ENCODE data around the gene SLC9B1. TPM values are rescaled to one million over a fixed set of nuclear protein-coding genes. Genes with fewer than 3 reads are reported as not detected.
"Not testable (repeated sequence)": the region's sequence is repeated elsewhere in the genome, so short reads cannot be mapped to it uniquely, and the experiment has no call there.

The SLC9B1 gene
- total and polyA plus RNA-seq, 2 donors (not counting 1 experiment from before 2014, with no cell fraction given), result 1.1 to 2.0 TPM

DNA sequence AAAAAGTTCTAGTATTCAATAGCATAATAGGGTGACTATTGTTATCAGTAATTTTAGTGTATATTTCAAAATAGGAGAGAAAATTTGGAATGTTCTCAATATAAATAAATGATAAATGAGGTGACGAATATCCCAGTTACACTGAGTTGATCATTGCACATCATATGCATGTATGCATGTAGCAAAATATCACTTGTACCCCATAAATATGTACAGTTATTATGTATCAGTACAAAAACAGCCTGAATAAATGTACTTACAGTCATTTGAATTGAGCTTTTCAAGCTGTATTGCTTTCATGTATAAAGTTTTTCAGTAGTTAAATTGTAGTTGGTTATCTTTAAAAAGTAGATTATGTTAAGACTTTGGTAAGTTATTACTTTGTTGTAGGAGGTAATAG is 138.2 kb downstream of the SLC9B1 start:
- no peaks in the 10 kb centered on the region for H3K36me3 ChIP-seq (ENCODE audit: control insufficient read depth, insufficient read depth, low read length)
- no peak overlapping the region for H3K9ac ChIP-seq (ENCODE audit: insufficient read depth, low read length)
- no peaks in the 10 kb centered on the region for H3K9me3 ChIP-seq (ENCODE audit: control insufficient read depth, insufficient read depth, low read depth, low read length)
- H3K4me2 ChIP-seq (ENCODE audit: extremely low read depth, insufficient read depth, low read length), result no peak overlapping the region
- TF ChIP-seq, protein P1, sequence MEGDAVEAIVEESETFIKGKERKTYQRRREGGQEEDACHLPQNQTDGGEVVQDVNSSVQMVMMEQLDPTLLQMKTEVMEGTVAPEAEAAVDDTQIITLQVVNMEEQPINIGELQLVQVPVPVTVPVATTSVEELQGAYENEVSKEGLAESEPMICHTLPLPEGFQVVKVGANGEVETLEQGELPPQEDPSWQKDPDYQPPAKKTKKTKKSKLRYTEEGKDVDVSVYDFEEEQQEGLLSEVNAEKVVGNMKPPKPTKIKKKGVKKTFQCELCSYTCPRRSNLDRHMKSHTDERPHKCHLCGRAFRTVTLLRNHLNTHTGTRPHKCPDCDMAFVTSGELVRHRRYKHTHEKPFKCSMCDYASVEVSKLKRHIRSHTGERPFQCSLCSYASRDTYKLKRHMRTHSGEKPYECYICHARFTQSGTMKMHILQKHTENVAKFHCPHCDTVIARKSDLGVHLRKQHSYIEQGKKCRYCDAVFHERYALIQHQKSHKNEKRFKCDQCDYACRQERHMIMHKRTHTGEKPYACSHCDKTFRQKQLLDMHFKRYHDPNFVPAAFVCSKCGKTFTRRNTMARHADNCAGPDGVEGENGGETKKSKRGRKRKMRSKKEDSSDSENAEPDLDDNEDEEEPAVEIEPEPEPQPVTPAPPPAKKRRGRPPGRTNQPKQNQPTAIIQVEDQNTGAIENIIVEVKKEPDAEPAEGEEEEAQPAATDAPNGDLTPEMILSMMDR (conservative IDR thresholded peaks at IDR 0.05 in 1 of 2, IDR thresholded peaks at IDR 0.05 in 1 of 2; ENCODE audit: low read depth in 1 of 2, low read length in 2 of 2), result no peak
- no peak for TF ChIP-seq EZH2 (IDR thresholded peaks at IDR 0.05; ENCODE audit: low read length, missing control alignments)
- no peak for DNase-seq (ENCODE audit: low read depth in 2 of 2)
- no peaks in the 10 kb centered on the region for H3K79me2 ChIP-seq (ENCODE audit: control insufficient read depth, insufficient read depth, low read length)
- H3K27ac ChIP-seq (ENCODE audit: insufficient read depth, low read length), result no peak overlapping the region
- H3K4me3 ChIP-seq (replicated peaks in 1 of 4; ENCODE audit: control extremely low read depth in 1 of 4, insufficient read depth in 1 of 4, low read depth in 3 of 4, low read length in 4 of 4), result no peak overlapping the region
- no peaks in the 10 kb centered on the region for H3K4me1 ChIP-seq (ENCODE audit: control insufficient read depth, extremely low read depth, insufficient read depth, low read length)
- H3K27me3 ChIP-seq (ENCODE audit: control insufficient read depth, insufficient read depth, low read length), result no peaks in the 10 kb centered on the region
- H4K20me1 ChIP-seq (ENCODE audit: control insufficient read depth, extremely low read depth, insufficient read depth, low read length), result no peaks in the 10 kb centered on the region
- no peak overlapping the region for H2AFZ ChIP-seq (ENCODE audit: low read length)

DNA sequence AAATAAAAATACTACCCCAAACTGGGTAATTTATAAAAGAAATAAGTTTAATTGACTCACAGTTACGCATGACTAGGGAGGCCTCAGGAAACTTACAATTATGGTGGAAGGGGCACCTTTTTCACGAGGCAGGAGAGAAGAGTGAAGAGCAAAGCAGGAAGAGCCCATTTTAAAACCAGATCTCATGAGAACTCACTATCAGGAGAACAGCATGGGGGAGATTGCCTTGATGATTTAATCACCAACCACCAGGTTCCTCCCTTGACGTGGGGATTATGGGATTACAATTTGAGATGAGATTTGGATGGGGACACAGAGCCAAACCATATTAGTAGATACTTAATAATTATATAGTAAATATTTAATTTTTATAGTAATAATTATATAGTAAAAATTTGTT is 140.6 kb downstream of the SLC9B1 start:
- peak overlapping the region; percentile 2 for H3K27ac ChIP-seq (ENCODE audit: insufficient read depth, low read length)
- no peak for TF ChIP-seq EZH2 (IDR thresholded peaks at IDR 0.05; ENCODE audit: low read length, missing control alignments)
- TF ChIP-seq, protein P1 (conservative IDR thresholded peaks at IDR 0.05 in 1 of 2, IDR thresholded peaks at IDR 0.05 in 1 of 2; ENCODE audit: low read depth in 1 of 2, low read length in 2 of 2), result no peak
- H3K79me2 ChIP-seq (ENCODE audit: control insufficient read depth, insufficient read depth, low read length), result no peaks in the 10 kb centered on the region
- H3K27me3 ChIP-seq (ENCODE audit: control insufficient read depth, insufficient read depth, low read length), result no peaks in the 10 kb centered on the region
- H3K4me1 ChIP-seq (ENCODE audit: control insufficient read depth, extremely low read depth, insufficient read depth, low read length), result no peaks in the 10 kb centered on the region
- H3K4me3 ChIP-seq (replicated peaks in 1 of 4; ENCODE audit: control extremely low read depth in 1 of 4, insufficient read depth in 1 of 4, low read depth in 3 of 4, low read length in 4 of 4), result no peak overlapping the region
- no peak overlapping the region for H2AFZ ChIP-seq (ENCODE audit: low read length)
- no peak overlapping the region for H3K4me2 ChIP-seq (ENCODE audit: extremely low read depth, insufficient read depth, low read length)
- DNase-seq (ENCODE audit: low read depth in 2 of 2), result no peak
- no peaks in the 10 kb centered on the region for H3K9me3 ChIP-seq (ENCODE audit: control insufficient read depth, insufficient read depth, low read depth, low read length)
- H3K9ac ChIP-seq (ENCODE audit: insufficient read depth, low read length), result no peak overlapping the region
- H4K20me1 ChIP-seq (ENCODE audit: control insufficient read depth, extremely low read depth, insufficient read depth, low read length), result no peaks in the 10 kb centered on the region
- no peaks in the 10 kb centered on the region for H3K36me3 ChIP-seq (ENCODE audit: control insufficient read depth, insufficient read depth, low read length)

DNA sequence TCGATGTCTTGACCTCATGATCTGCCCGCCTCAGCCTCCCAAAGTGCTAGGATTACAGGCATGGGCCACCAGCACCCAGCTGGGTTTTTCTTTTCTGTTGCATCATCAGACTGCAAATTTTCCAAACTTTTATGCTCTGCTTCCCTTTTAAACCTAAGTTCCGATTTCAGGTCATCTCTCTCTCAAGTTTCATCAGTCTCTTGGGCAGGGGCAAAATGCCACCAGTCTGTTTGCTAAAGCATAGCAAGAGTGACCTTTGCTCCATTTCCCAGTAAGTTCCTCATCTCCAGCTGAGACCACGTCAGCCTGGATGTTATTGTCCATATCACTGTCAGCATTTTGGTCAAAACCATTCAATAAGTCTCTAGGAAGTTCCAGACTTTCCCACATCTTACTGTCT is 141.2 kb downstream of the SLC9B1 start:
- not testable (repeated sequence) for H3K79me2 ChIP-seq (ENCODE audit: control insufficient read depth, insufficient read depth, low read length); H3K4me2 ChIP-seq (ENCODE audit: extremely low read depth, insufficient read depth, low read length); H3K9me3 ChIP-seq (ENCODE audit: control insufficient read depth, insufficient read depth, low read depth, low read length); H3K27me3 ChIP-seq (ENCODE audit: control insufficient read depth, insufficient read depth, low read length); H3K27ac ChIP-seq (ENCODE audit: insufficient read depth, low read length); H3K4me1 ChIP-seq (ENCODE audit: control insufficient read depth, extremely low read depth, insufficient read depth, low read length); H3K9ac ChIP-seq (ENCODE audit: insufficient read depth, low read length); H3K4me3 ChIP-seq (replicated peaks in 1 of 4; ENCODE audit: control extremely low read depth in 1 of 4, insufficient read depth in 1 of 4, low read depth in 3 of 4, low read length in 4 of 4); H3K36me3 ChIP-seq (ENCODE audit: control insufficient read depth, insufficient read depth, low read length); H2AFZ ChIP-seq (ENCODE audit: low read length); H4K20me1 ChIP-seq (ENCODE audit: control insufficient read depth, extremely low read depth, insufficient read depth, low read length)
- peak in 1 of 2 donors; percentile 46 for DNase-seq (ENCODE audit: low read depth in 2 of 2)

DNA sequence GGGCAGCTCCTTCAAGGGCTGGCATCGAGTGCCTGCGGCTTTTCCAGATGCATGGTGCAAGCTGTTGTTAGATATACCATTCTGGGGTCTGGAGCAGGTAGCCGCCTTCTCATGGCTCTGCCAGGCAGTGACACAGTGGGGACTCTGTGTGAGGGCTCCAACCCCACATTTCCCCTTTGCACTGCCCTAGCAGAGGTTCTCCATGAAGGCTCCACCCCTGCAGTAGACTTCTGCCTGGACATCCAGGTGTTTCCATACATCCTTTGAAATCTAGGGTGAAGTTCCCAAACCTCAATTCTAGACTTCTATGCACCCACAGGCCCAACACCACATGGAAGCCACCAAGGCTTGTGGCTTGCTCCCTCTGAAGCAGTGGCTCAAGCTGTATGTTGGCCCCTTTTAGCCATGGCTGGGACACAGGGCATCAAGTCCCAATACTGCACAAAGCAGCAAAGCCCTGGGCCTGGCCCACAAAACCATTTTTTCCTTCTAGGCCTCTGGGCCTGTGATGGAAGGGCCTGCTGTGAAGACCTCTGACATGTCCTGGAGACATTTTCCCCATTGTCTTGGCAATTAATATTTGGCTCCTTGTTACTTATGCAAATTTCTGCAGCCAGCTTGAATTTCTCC is 141.9 kb downstream of the SLC9B1 start:
- not testable (repeated sequence) for H3K9me3 ChIP-seq (ENCODE audit: control insufficient read depth, insufficient read depth, low read depth, low read length); DNase-seq (ENCODE audit: low read depth in 2 of 2); H3K4me2 ChIP-seq (ENCODE audit: extremely low read depth, insufficient read depth, low read length); H2AFZ ChIP-seq (ENCODE audit: low read length); H4K20me1 ChIP-seq (ENCODE audit: control insufficient read depth, extremely low read depth, insufficient read depth, low read length); H3K27ac ChIP-seq (ENCODE audit: insufficient read depth, low read length); H3K79me2 ChIP-seq (ENCODE audit: control insufficient read depth, insufficient read depth, low read length); H3K4me3 ChIP-seq (replicated peaks in 1 of 4; ENCODE audit: control extremely low read depth in 1 of 4, insufficient read depth in 1 of 4, low read depth in 3 of 4, low read length in 4 of 4); H3K9ac ChIP-seq (ENCODE audit: insufficient read depth, low read length); H3K4me1 ChIP-seq (ENCODE audit: control insufficient read depth, extremely low read depth, insufficient read depth, low read length); H3K27me3 ChIP-seq (ENCODE audit: control insufficient read depth, insufficient read depth, low read length); H3K36me3 ChIP-seq (ENCODE audit: control insufficient read depth, insufficient read depth, low read length)

Data from fibroblast of lung (primary cell).